GM12891 (cell line): Measurements from ENCODE around the gene GSTT4.
"Not testable (repeated sequence)": the region's sequence is repeated elsewhere in the genome, so short reads cannot be mapped to it uniquely, and the experiment has no call there.

Experiments used
- DNase-seq: peaks from one replicate; pipeline ENCODE4 v3.0.0; 2011; ENCODE audit warnings: low spot score; ENCODE audit not compliant: insufficient read length
- FAIRE-seq: peaks from 2 replicates; lab custom pipeline; 2011; peaks lifted over from hg19 to GRCh38; lab: Jason Lieb, UNC

GSTT4 gene

GRCh38 chr22:23956301-23956900, 48.9 kb downstream of the GSTT4 start:
- FAIRE-seq: peak; percentile 99
- DNase-seq: peak; percentile 46

DNA sequence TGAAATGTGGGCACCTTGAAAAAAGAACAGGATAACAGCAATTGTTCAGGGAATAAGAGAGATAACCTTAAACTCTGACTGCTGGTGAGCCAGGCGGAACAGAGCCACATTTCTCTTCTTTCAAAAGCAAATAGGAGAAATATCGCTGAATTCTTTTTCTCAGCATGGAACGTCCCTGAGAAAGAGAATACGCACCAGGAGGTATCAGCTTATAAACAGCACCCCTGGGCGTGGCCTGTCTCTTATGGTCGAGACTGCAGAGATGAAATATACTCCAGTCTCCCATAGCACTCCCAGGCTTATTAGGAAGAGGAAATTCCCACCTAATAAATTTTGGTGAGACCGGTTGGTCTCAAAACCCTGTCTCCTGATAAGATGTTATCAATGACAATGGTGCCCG, 49.4 kb downstream of the GSTT4 start:
- DNase-seq, FAIRE-seq: not testable (repeated sequence)

- not testable (repeated sequence) for FAIRE-seq, DNase-seq
Measured at GRCh38 chr22:23954991-23955305, 50.3 kb downstream of the GSTT4 start.

- DNase-seq: not testable (repeated sequence)
- FAIRE-seq: peak; percentile 79
Measured at GRCh38 chr22:23954193-23954990, 50.9 kb downstream of the GSTT4 start.

DNA sequence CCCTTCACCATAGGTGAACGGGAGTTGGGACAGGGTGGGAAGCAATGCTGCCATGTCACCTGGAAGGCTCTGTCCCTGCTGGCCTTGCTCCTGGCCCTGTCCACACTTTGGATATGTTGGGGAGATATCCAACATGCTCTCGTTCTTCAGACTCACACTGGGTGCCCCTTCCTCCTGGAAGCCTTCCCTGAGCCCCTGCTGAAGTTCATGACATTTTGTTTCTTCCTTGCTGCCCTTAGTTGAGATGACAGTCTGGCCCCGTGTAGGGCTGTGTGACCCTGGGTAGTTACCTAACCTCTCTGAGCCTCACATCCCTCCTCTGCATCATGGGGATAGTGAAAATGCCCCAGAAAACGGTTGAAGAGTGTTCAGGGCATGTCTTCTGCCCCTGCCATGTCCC, 51.8 kb downstream of the GSTT4 start:
- not testable (repeated sequence) for FAIRE-seq, DNase-seq

DNA sequence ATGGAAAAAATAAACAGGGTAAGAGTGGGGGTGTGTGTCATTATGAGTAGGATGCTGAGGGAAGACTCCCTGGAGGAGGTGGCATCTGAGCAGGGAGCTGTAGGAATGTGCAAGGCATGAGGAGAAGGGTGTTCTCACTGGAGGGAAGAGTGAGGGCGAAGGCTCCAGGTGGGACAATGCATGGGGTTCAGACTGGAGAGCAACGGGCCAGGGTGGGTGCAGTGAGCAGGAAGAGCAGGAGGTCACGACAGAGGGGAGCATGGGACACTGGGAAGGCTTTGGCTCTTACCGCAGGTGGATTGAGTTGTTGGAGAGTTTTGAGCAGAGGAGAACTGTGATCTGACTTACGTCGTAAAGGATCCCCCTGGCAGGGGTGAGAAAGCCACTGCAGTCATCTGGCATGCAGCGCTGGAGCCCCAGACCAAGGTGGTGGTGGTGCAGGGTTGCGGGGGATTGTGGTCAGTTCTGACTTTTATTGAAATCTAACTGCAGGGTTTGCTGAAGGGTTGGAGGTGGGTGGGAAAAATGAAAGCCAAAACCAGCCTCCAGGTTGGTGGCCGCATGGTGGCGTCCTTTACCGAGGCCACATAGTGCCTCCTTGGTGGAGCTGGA, 52.4 kb downstream of the GSTT4 start:
- not testable (repeated sequence) for DNase-seq, FAIRE-seq

DNA sequence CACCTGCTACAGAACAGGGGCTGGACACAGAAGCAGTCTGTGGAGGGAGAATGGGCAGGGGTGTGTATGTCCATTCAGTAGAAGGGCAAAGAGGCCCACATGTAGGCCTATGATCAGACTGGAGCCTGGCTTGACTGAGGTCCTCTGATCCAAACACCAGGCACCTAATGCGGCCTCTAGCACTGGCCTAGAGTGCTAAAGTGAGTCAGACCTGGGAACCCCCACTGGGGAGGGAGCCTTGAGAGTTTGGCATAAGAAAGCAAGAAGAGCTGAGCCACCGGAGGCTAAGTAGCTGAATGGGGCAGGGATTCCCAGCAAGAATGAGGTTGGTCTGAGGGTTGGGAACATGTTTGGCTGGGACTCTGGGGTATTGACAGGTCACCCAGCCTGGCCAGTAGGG, 53.9 kb downstream of the GSTT4 start:
- not testable (repeated sequence) for FAIRE-seq, DNase-seq

DNA sequence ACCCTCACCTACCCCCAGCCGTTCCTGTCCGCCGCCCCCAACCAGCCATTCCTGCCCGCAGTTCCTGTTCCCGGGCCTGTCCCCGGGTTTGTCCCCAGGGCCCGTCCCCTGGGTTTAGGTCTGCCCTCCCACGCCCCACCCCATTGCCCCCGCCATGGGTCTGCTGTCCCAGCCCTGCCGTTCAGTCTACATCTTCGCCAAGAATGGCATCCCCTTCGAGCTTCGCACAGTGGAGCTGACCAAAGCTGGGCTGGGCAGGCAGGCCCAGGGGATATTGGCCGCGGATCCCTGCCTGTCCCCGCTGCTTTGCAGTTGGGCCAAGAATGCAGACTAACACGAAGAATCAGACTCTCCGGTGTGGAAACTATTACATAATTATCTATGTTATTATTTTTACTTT, 55.5 kb downstream of the GSTT4 start:
- not testable (repeated sequence) for DNase-seq, FAIRE-seq
